Limb (tissue), 2 donors: ENCODE data around the gene SUDS3.
"Not testable (repeated sequence)": the region's sequence is repeated elsewhere in the genome, so short reads cannot be mapped to it uniquely, and the experiment has no call there.

Experiments
- DNase-seq, 2 donors: peaks; one replicate each; pipeline ENCODE4 v3.0.0-alpha.2; 2016; ENCODE audit errors: extremely low spot score in 2 of 2

SUDS3 gene

GRCh38 chr12:118376089-118377020, at the start of gene SUDS3:
Gene SUDS3 (plus strand): TSS chr12:118376555. CDS start chr12:118376692, 137 bp downstream.
- DNase-seq, result peak; percentile 89 to 97

- DNase-seq, result peak in 1 of 2 donors; percentile 20
These were observed 49.4 kb upstream of the SUDS3 start for GRCh38 chr12:118326991-118327390.

GRCh38 chr12:118327391-118327790, 49.0 kb upstream of the SUDS3 start:
- DNase-seq, result peak in 1 of 2 donors; percentile 17

- DNase-seq, result no peak
These were observed 47.6 kb upstream of the SUDS3 start for GRCh38 chr12:118328486-118329330.

GRCh38 chr12:118330421-118331018, 45.8 kb upstream of the SUDS3 start:
- DNase-seq, result peak in 1 of 2 donors; percentile 18

GRCh38 chr12:118332511-118332910, 43.8 kb upstream of the SUDS3 start:
- DNase-seq, result no peak

- no peak for DNase-seq
These were observed 42.1 kb upstream of the SUDS3 start for GRCh38 chr12:118334241-118334640.

- no peak for DNase-seq
These were observed 41.3 kb upstream of the SUDS3 start for GRCh38 chr12:118334939-118335567.

GRCh38 chr12:118336123-118336522, 40.2 kb upstream of the SUDS3 start:
- no peak for DNase-seq

- no peak for DNase-seq
These were observed 39.0 kb upstream of the SUDS3 start for GRCh38 chr12:118337194-118337838.

- DNase-seq, result no peak
These were observed 34.3 kb upstream of the SUDS3 start for GRCh38 chr12:118342090-118342489.

GRCh38 chr12:118344829-118345228, 31.5 kb upstream of the SUDS3 start:
- DNase-seq, result no peak

- no peak for DNase-seq
These were observed 31.0 kb upstream of the SUDS3 start for GRCh38 chr12:118345355-118345754.

GRCh38 chr12:118346895-118347294, 29.5 kb upstream of the SUDS3 start:
- DNase-seq, result no peak

- no peak for DNase-seq
These were observed 28.4 kb upstream of the SUDS3 start for GRCh38 chr12:118347916-118348315.

- DNase-seq, result no peak
These were observed 25.3 kb upstream of the SUDS3 start for GRCh38 chr12:118350908-118351559.

- DNase-seq, result no peak
These were observed 22.6 kb upstream of the SUDS3 start for GRCh38 chr12:118353721-118354120.

- DNase-seq, result not testable (repeated sequence)
These were observed 21.9 kb upstream of the SUDS3 start for GRCh38 chr12:118354503-118354902.

GRCh38 chr12:118354903-118355302, 21.5 kb upstream of the SUDS3 start:
- no peak for DNase-seq

GRCh38 chr12:118355843-118356242, 20.5 kb upstream of the SUDS3 start:
- no peak for DNase-seq
